ENCODE measurements around the gene CRAT. TPM values are rescaled to one million over a fixed set of nuclear protein-coding genes. Genes with fewer than 3 reads are reported as not detected.
"Not testable (repeated sequence)": the region's sequence is repeated elsewhere in the genome, so short reads cannot be mapped to it uniquely, and the experiment has no call there.

Gene CRAT
- total and polyA plus RNA-seq, 2 of the 4 experiments (the other 2 are of a cell fraction) = 18.8 to 41.6 TPM

- Histone ChIP-seq H4K8ac (ENCODE audit: low read depth in 2 of 2, low read length in 2 of 2) (peak overlapping the region; percentile 79 to 97; a peak in 3 of 4 replicates), H3K14ac (replicated peaks; ENCODE audit: low read depth, low read length) (peak overlapping the region; percentile 89; the same call in 1 of the 2 replicates), H3K4ac (ENCODE audit: low read depth, low read length) (peak overlapping the region; percentile 93), H4K5ac (ENCODE audit: low read depth, low read length) (peak overlapping the region; percentile 69), H3K4me3 (ENCODE audit: insufficient read depth, low read depth, low read length) (peak overlapping the region; percentile 93), H3K56ac (ENCODE audit: extremely low read depth, insufficient read depth, low read length) (peak overlapping the region; percentile 58; the same call in 1 of the 2 replicates), H3K9ac (ENCODE audit: low read depth, low read length) (peak overlapping the region; percentile 82), H2AK5ac (ENCODE audit: low read depth, low read length) (peak overlapping the region; percentile 65; the same call in 1 of the 2 replicates), H3K4me2 (ENCODE audit: low read depth, low read length) (peak overlapping the region; percentile 97), H3K79me1 (ENCODE audit: low read depth in 1 of 2, low read length in 2 of 2) (peaks cover 26 to 70% of the 10 kb centered on the region in 2 experiments; a peak in 3 of 4 replicates), H3K27ac (ENCODE audit: insufficient read depth, low read length) (peak overlapping the region; percentile 91; the same call in 1 of the 2 replicates), H4K91ac (ENCODE audit: insufficient read depth, low read depth, low read length) (peak overlapping the region; percentile 57; the same call in 1 of the 2 replicates), H3K23ac (ENCODE audit: low read depth, low read length) (peak overlapping the region; percentile 32), H2AK9ac (replicated peaks; ENCODE audit: low read depth, low read length, poor library complexity) (peak overlapping the region; percentile 99), H2AFZ (replicated peaks; ENCODE audit: low read length, poor library complexity) (peak overlapping the region; percentile 96)
- WGBS, 2 experiments (ENCODE audit: extremely low coverage in 2 of 2, insufficient read length in 1 of 2) = 96% methylated on average over 7 of the region's 17 CpGs; no CpG with 5 or more reads in 1 of the 2 experiments
- H2BK15ac ChIP-seq (ENCODE audit: low read depth, low read length); dilution Hi-C loops (cut with HindIII; ENCODE audit: low sequenced_read_pairs, unreplicated experiment); H2BK120ac ChIP-seq (ENCODE audit: low read depth, low read length); DNase-seq; H2BK5ac ChIP-seq (ENCODE audit: low read depth, low read length, poor library complexity, severe bottlenecking); H3K4me1 ChIP-seq (ENCODE audit: control insufficient read depth, insufficient read depth, low read length); H3K27me3 ChIP-seq (ENCODE audit: control insufficient read depth, insufficient read depth, low read length); H4K20me1 ChIP-seq (ENCODE audit: insufficient read depth, low read length); BruUV-seq (replicated peaks); H2BK20ac ChIP-seq (ENCODE audit: low read depth, low read length); H3K9me1 ChIP-seq (ENCODE audit: insufficient read depth, low read length); H3K9me3 ChIP-seq (ENCODE audit: control insufficient read depth, insufficient read depth, low read length); POLR2A ChIA-PET (ENCODE audit: unreplicated experiment); H3K18ac ChIP-seq (ENCODE audit: low read depth, low read length); in situ Hi-C loops (cut with MboI; ENCODE audit: low sequenced_read_pairs); ATAC-seq (ENCODE audit: low read depth); intact Hi-C loops (cut with micrococcal nuclease); H3K36me3 ChIP-seq (ENCODE audit: control insufficient read depth, insufficient read depth, low read length): not testable (repeated sequence)
- CTCF ChIA-PET = interaction anchor here (1.1 kb wide), 1 partner anchor 10 kb away, joined by 3 read pairs; no protein-coding TSS in a partner anchor
Measured at GRCh38 chr9:129112526-129112925, 1.9 kb upstream of the CRAT start.

Measured in IMR-90 (cell line).